Heart left ventricle (tissue), 13 donors: ENCODE results near the gene HERC2.

Experiments
- POLR2A ChIP-seq, 2 donors: fragments of 450-650 bp; IDR thresholded peaks; one replicate each; pipeline ENCODE4 v1.6.1; 2017; ENCODE audit warnings: antibody characterized with exemption in 2 of 2, mild to moderate bottlenecking in 2 of 2, moderate library complexity in 2 of 2
- TF ChIP-seq, protein P1 (sequence below), 12 donors: fragments of 200-600 bp; sonication (generic) in 4 of 12; IDR thresholded peaks; one replicate each; pipeline versions ENCODE4 v1.5.0 to v1.8.0; 2018 to 2022; ENCODE audit warnings: antibody characterized with exemption in 12 of 12, mild to moderate bottlenecking in 5 of 12
- donor health status: ischemic (EF 13 %, LVEDD 7.1; RV severe dilation, severe dysfunction).
- donor health status: DM: no; HTN: yes; CAD: no.
- donor health status: DM: no; HTN: no; CAD: no.
- donor health status: ischemic (EF 25% LVEDD 6.9; RV normal size, moderate dysfunction).
- donor health status: ischemic (EF 25% LVEDD 5.7; RV mildly dilated, moderate dysfunction).
- donor health status: ischemic (EF 35%, LVEDD 5.7; RV mildly dilated, moderate dysfunction).
- donor health status: nonischemic (EF 11% LVEDD 7.7; RV severe dilation, severe dysfunction).
- donor health status: DM: yes; HTN: yes; CAD: no.
- donor health status: PGD.
- donor health status: ischemic (EF 29% LVEDD 5.4; RV normal size, mild dysfunction).
- donor health status: nonischemic (EF 23%, LVEDD 6.1; RV moderate dilation, normal function).

DNA sequence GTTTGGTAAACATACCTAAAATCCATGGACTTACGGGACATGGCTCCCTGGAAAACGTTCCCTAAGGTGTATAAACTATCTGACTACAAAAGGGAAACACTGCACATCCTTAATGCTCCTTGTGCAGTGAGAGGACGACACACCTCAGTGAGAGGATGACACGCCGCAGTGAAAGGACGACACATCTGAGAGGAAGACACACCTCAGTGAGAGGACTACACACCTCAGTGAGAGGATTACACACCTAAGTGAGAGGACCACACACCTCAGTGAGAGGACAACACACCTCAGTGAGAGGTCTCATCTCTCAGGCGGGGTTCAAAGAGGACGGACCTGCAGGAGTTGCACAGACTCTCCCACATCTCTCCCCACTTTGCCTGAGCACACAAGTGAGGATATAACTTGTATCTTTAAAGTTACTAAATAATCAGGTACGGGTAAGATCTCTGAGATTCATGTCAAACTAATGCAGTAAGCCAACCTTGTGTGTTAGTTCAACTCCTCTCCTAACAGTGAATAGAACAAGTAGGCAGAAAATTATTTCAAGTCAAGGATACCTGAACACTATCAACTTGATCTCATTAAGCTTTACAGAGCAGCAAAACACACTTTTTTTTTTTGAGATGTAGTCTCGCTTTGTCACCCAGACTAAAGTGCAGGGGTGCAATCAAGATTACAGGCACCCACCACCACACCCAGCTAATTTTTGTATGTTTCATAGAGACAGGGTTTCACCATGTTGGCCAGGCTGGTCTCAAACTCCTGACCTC, 32.1 kb downstream of the HERC2 start:
- TF ChIP-seq, protein P1, sequence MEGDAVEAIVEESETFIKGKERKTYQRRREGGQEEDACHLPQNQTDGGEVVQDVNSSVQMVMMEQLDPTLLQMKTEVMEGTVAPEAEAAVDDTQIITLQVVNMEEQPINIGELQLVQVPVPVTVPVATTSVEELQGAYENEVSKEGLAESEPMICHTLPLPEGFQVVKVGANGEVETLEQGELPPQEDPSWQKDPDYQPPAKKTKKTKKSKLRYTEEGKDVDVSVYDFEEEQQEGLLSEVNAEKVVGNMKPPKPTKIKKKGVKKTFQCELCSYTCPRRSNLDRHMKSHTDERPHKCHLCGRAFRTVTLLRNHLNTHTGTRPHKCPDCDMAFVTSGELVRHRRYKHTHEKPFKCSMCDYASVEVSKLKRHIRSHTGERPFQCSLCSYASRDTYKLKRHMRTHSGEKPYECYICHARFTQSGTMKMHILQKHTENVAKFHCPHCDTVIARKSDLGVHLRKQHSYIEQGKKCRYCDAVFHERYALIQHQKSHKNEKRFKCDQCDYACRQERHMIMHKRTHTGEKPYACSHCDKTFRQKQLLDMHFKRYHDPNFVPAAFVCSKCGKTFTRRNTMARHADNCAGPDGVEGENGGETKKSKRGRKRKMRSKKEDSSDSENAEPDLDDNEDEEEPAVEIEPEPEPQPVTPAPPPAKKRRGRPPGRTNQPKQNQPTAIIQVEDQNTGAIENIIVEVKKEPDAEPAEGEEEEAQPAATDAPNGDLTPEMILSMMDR (IDR thresholded peaks at IDR 0.05) = no peak
- no peak for TF ChIP-seq POLR2A (IDR thresholded peaks at IDR 0.05)
